DOHH2 (cell line): Measurements from ENCODE around the gene CADPS.

Experiments used
- H3F3A ChIP-seq: fragments of 200-600 bp; sonication (generic), shearing (Covaris generic); 2 replicates; pipeline ENCODE4 v1.6.0; 2016; ENCODE audit warnings: antibody characterized with exemption, mild to moderate bottlenecking; ENCODE audit not compliant: control insufficient read depth, insufficient read depth
- H3K27ac ChIP-seq: fragments of 200-600 bp; sonication (generic); 2 replicates; pipeline ENCODE4 v1.5.1; 2014; ENCODE audit warnings: low read depth, mild to moderate bottlenecking, low read length, moderate library complexity
- H3K27me3 ChIP-seq: fragments of 200-600 bp; sonication (generic); 2 replicates; pipeline ENCODE4 v1.6.1; 2014; ENCODE audit warnings: mild to moderate bottlenecking, low read length, mixed read lengths; ENCODE audit not compliant: control insufficient read depth
- H3K36me3 ChIP-seq: fragments of 200-600 bp; sonication (generic); 2 replicates; pipeline ENCODE4 v1.6.1; 2014; ENCODE audit warnings: mild to moderate bottlenecking, low read length, moderate library complexity, mixed read lengths; ENCODE audit not compliant: control insufficient read depth
- H3K4me1 ChIP-seq: fragments of 200-600 bp; sonication (generic); 2 replicates; pipeline ENCODE4 v1.6.1; 2014; ENCODE audit warnings: mild to moderate bottlenecking, low read length, mixed read lengths; ENCODE audit not compliant: control insufficient read depth
- H3K4me2 ChIP-seq: fragments of 200-600 bp; sonication (generic); 2 replicates; pipeline ENCODE4 v1.6.0; 2014; ENCODE audit warnings: mild to moderate bottlenecking, low read length, moderate library complexity
- H3K4me3 ChIP-seq: fragments of 200-600 bp; sonication (generic); 2 replicates; pipeline ENCODE4 v1.5.1; 2014; ENCODE audit warnings: mild to moderate bottlenecking, low read length, mixed read lengths
- H3K79me2 ChIP-seq: fragments of 200-600 bp; sonication (generic); 2 replicates; pipeline ENCODE4 v1.6.1; 2014; ENCODE audit warnings: mild to moderate bottlenecking, low read length, mixed read lengths; ENCODE audit not compliant: control insufficient read depth
- H3K9me2 ChIP-seq: fragments of 200-600 bp; sonication (generic); replicated peaks from 2 replicates; pipeline ENCODE4 v1.6.1; 2014; ENCODE audit warnings: mild to moderate bottlenecking, low read length, mixed read lengths; ENCODE audit not compliant: control insufficient read depth
- H3K9me3 ChIP-seq: fragments of 200-600 bp; sonication (generic); 2 replicates; pipeline ENCODE4 v1.6.1; 2014; ENCODE audit warnings: antibody characterized with exemption, low read length, mixed read lengths; ENCODE audit not compliant: control insufficient read depth, insufficient read depth
- H4K20me1 ChIP-seq: fragments of 200-600 bp; sonication (generic); 2 replicates; pipeline ENCODE4 v1.6.0; 2014; ENCODE audit warnings: low read depth, mild to moderate bottlenecking, antibody characterized with exemption, low read length, moderate library complexity; ENCODE audit not compliant: control insufficient read depth, insufficient read depth
- CTCF ChIP-seq: fragments of 200-600 bp; sonication (generic); IDR thresholded peaks from one replicate; pipeline ENCODE4 v1.5.1; 2014; ENCODE audit warnings: antibody characterized with exemption, mild to moderate bottlenecking, low read depth, low read length; ENCODE audit not compliant: poor library complexity, severe bottlenecking
- EZH2phosphoT487 ChIP-seq: fragments of 200-600 bp; sonication (generic); IDR thresholded peaks from 2 replicates; pipeline ENCODE4 v1.6.1; 2017; ENCODE audit warnings: borderline replicate concordance, mild to moderate bottlenecking, antibody characterized with exemption, low read length, moderate library complexity, mixed read lengths

Gene CADPS

GRCh38 chr3:62356356-62356755 lies 518.9 kb downstream of the CADPS start:
- H3K9me3 ChIP-seq, result no peaks in the 10 kb centered on the region
- H4K20me1 ChIP-seq, result no peaks in the 10 kb centered on the region
- H3K4me2 ChIP-seq, result no peak overlapping the region
- no peak overlapping the region for H3K4me3 ChIP-seq
- H3K9me2 ChIP-seq, result no peaks in the 10 kb centered on the region
- no peaks in the 10 kb centered on the region for H3F3A ChIP-seq
- H3K27me3 ChIP-seq, result peaks cover 39% of the 10 kb centered on the region
- TF ChIP-seq CTCF (no peak), EZH2phosphoT487 (no peak)
- H3K4me1 ChIP-seq, result peaks cover 3% of the 10 kb centered on the region; the same call in 1 of the 2 replicates
- H3K79me2 ChIP-seq, result no peaks in the 10 kb centered on the region
- H3K36me3 ChIP-seq, result no peaks in the 10 kb centered on the region
- no peak overlapping the region for H3K27ac ChIP-seq

DNA sequence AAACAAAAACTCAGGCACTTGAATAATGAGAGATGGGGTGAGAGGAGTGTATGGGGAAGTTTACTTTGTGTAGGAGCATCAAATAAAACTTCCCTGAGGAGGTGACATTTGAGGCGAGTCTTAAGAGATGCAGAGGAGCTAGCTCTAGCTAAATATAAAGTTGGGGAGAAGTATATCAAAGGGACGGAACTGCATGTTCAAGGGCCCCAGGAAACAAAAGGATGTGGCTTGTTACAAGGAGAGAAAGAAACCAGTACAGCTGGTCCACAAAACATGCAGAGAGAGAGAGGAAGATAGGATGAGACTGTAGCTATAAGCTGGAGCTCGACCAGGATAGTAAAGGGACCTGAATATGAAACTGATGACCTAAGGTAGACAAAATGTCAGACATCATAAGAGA lies 519.5 kb downstream of the CADPS start:
- Histone ChIP-seq H3K4me3 (no peak overlapping the region), H3K4me2 (no peak overlapping the region), H3K36me3 (no peaks in the 10 kb centered on the region), H3K4me1 (no peaks in the 10 kb centered on the region), H3F3A (no peaks in the 10 kb centered on the region), H3K27ac (no peak overlapping the region), H3K9me2 (no peaks in the 10 kb centered on the region), H4K20me1 (no peaks in the 10 kb centered on the region), H3K79me2 (no peaks in the 10 kb centered on the region), H3K9me3 (no peaks in the 10 kb centered on the region), H3K27me3 (peaks cover 39% of the 10 kb centered on the region)
- TF ChIP-seq CTCF (no peak), EZH2phosphoT487 (no peak)
